Stomach (tissue), 9 donors: ENCODE measurements around the gene FARS2. TPM values are rescaled to one million over a fixed set of nuclear protein-coding genes. Genes with fewer than 3 reads are reported as not detected.

Source experiments
- DNase-seq, 2 donors: peaks; one replicate each; pipeline versions ENCODE4 v3.0.0 to v3.0.0-alpha.2; 2013 to 2019
- H3K27ac ChIP-seq, 5 donors: fragments of 200-600 bp in 4 of 5; sonication (generic) in 4 of 5; one replicate each; pipeline ENCODE4 v1.5.1; 2013 to 2019; ENCODE audit warnings: mild to moderate bottlenecking in 1 of 5, moderate library complexity in 1 of 5
- H3K27me3 ChIP-seq, 3 donors: fragments of 200-600 bp; sonication (generic); one replicate each; pipeline ENCODE4 v1.5.1; 2017 to 2019; ENCODE audit warnings: mixed run types in 1 of 3
- H3K36me3 ChIP-seq, 4 donors: fragments of 200-600 bp; sonication (generic); 1 replicate in 3 of 4; 2 replicates in 1 of 4; pipeline ENCODE4 v1.5.1; 2016 to 2019
- H3K4me1 ChIP-seq, 4 donors: fragments of 200-600 bp; sonication (generic); one replicate each; pipeline ENCODE4 v1.5.1; 2016 to 2019
- H3K4me3 ChIP-seq, 4 donors: fragments of 200-600 bp; sonication (generic) in 3 of 4; one replicate each; pipeline ENCODE4 v1.5.1; 2016 to 2019; ENCODE audit warnings: mild to moderate bottlenecking in 1 of 4
- H3K9me3 ChIP-seq, 4 donors: fragments of 200-600 bp; sonication (generic); one replicate each; pipeline ENCODE4 v1.5.1; 2016 to 2019
- CTCF ChIP-seq, 7 experiments: fragments of 450-650 bp in 4 of 7; fragments of 200-600 bp in 3 of 7; sonication (generic) in 3 of 7; IDR thresholded peaks; one replicate each; pipeline ENCODE4 v1.5.1; 2016 to 2019; ENCODE audit warnings: antibody characterized with exemption in 7 of 7, control low read depth in 2 of 7, mild to moderate bottlenecking in 1 of 7
- EP300 ChIP-seq: sonication (generic); formaldehyde crosslinking; IDR thresholded peaks from one replicate; pipeline ENCODE4 v1.6.1; 2017; ENCODE audit warnings: antibody characterized with exemption
- POLR2A ChIP-seq, 4 donors: fragments of 450-650 bp; IDR thresholded peaks; one replicate each; pipeline ENCODE4 v1.6.1; 2016; ENCODE audit warnings: antibody characterized with exemption in 4 of 4, control low read depth in 2 of 4, mild to moderate bottlenecking in 1 of 4, moderate library complexity in 1 of 4
- POLR2AphosphoS5 ChIP-seq, 3 donors: sonication (generic); formaldehyde crosslinking; IDR thresholded peaks; one replicate each; pipeline ENCODE4 v1.6.1; 2016; ENCODE audit warnings: antibody characterized with exemption in 3 of 3
- WGBS, 5 donors: extraction: QIAGEN DNeasy Blood & Tissue Kit in 3 of 5; methylation state at CpG; one replicate each; pipeline versions ENCODE4 v1.1.5 to v1.1.7; 2013 to 2018; 5-methylcytosine and 5-hydroxymethylcytosine counted together
- intact Hi-C: fragments of 100-400 bp; cut with DNase I; formaldehyde crosslinking; loops from one replicate; pipeline ENCODE4 v1.15.1; 2023; ENCODE audit warnings: low total_unique reads
- polyA plus RNA-seq, 3 donors: library from polyadenylated mRNA; stranded (reverse); fragments of 200-250 nt; gene quantifications; one replicate each; pipeline ENCODE4 v1.2.3, GENCODE V29; 2013
- total RNA-seq, 5 donors: library from RNA; depleted of rRNA; stranded (reverse); fragments of >200 nt; gene quantifications; one replicate each; pipeline versions ENCODE4 v1.1.0 to v1.2.3, GENCODE V29; 2014 to 2016
- donor health status: healthy with polysubstance abuse.
- donor health status: Bipolar disorder and iron deficiency.
- donor health status: healthy.

FARS2 gene
- total and polyA plus RNA-seq, 8 donors, result 3.8 to 47.8 (median 15.9) TPM

- H3K4me1 ChIP-seq, result peaks cover 0 to 24% (median 10%) of the 10 kb centered on the region in 4 donors
- DNase-seq, result no peak
- intact Hi-C loops, result no loop called here
- no peak overlapping the region for H3K27ac ChIP-seq
- no peaks in the 10 kb centered on the region for H3K36me3 ChIP-seq
- TF ChIP-seq POLR2AphosphoS5 (IDR thresholded peaks at IDR 0.05) (no peak), EP300 (no peak), POLR2A (IDR thresholded peaks at IDR 0.05) (no peak), CTCF (IDR thresholded peaks at IDR 0.05) (no peak)
- H3K4me3 ChIP-seq, result no peak overlapping the region
- H3K9me3 ChIP-seq, result no peaks in the 10 kb centered on the region
- H3K27me3 ChIP-seq, result no peaks in the 10 kb centered on the region
- 49 to 65% (median 55%) methylated on average over 5 of the region's 5 CpGs for WGBS, 5 donors
Measured at GRCh38 chr6:5667737-5668136, 406.4 kb downstream of the FARS2 start.

- no peaks in the 10 kb centered on the region for H3K36me3 ChIP-seq
- no peak overlapping the region for H3K4me3 ChIP-seq
- no peaks in the 10 kb centered on the region for H3K9me3 ChIP-seq
- H3K27ac ChIP-seq, result no peak overlapping the region
- intact Hi-C loops, result no loop called here
- peaks cover 0 to 35% (median 13%) of the 10 kb centered on the region in 4 donors for H3K4me1 ChIP-seq
- no peak for DNase-seq
- WGBS, 5 donors, result 82 to 99% (median 96%) methylated on average over 2 of the region's 2 CpGs
- no peaks in the 10 kb centered on the region for H3K27me3 ChIP-seq
- no peak for TF ChIP-seq POLR2A (IDR thresholded peaks at IDR 0.05)
- TF ChIP-seq POLR2AphosphoS5 (IDR thresholded peaks at IDR 0.05), result no peak
- TF ChIP-seq EP300, result no peak
- TF ChIP-seq CTCF (IDR thresholded peaks at IDR 0.05), result no peak
Measured at GRCh38 chr6:5670381-5670780, 409.1 kb downstream of the FARS2 start.

GRCh38 chr6:5670811-5671561, 409.7 kb downstream of the FARS2 start:
- TF ChIP-seq CTCF (IDR thresholded peaks at IDR 0.05), result no peak
- TF ChIP-seq POLR2A (IDR thresholded peaks at IDR 0.05), result no peak
- TF ChIP-seq EP300, result no peak
- no peak for TF ChIP-seq POLR2AphosphoS5 (IDR thresholded peaks at IDR 0.05)
- DNase-seq, result peak in 1 of 2 donors; percentile 73
- peaks cover 0 to 35% (median 13%) of the 10 kb centered on the region in 4 donors for H3K4me1 ChIP-seq
- H3K27ac ChIP-seq, result peak overlapping the region in 2 of 5 donors; percentile 7 to 66
- no peaks in the 10 kb centered on the region for H3K36me3 ChIP-seq
- WGBS, 5 donors, result 61 to 72% (median 65%) methylated on average over 7 of the region's 7 CpGs
- H3K27me3 ChIP-seq, result no peaks in the 10 kb centered on the region
- intact Hi-C loops, result no loop called here
- no peaks in the 10 kb centered on the region for H3K9me3 ChIP-seq
- H3K4me3 ChIP-seq, result no peak overlapping the region

- DNase-seq, result no peak
- peak overlapping the region in 4 of 5 donors; percentile 3 to 66 (median 23) for H3K27ac ChIP-seq
- 85 to 92% (median 90%) methylated on average over 22 of the region's 22 CpGs for WGBS, 5 donors
- no peak overlapping the region for H3K4me3 ChIP-seq
- H3K27me3 ChIP-seq, result no peaks in the 10 kb centered on the region
- no peaks in the 10 kb centered on the region for H3K9me3 ChIP-seq
- intact Hi-C loops, result no loop called here
- H3K4me1 ChIP-seq, result peaks cover 0 to 39% (median 17%) of the 10 kb centered on the region in 4 donors
- H3K36me3 ChIP-seq, result no peaks in the 10 kb centered on the region
- TF ChIP-seq POLR2A (IDR thresholded peaks at IDR 0.05) (no peak), CTCF (IDR thresholded peaks at IDR 0.05) (no peak), EP300 (no peak), POLR2AphosphoS5 (IDR thresholded peaks at IDR 0.05) (no peak)
Measured at GRCh38 chr6:5671601-5672559, 410.6 kb downstream of the FARS2 start.
